Tongue (tissue), 2 donors: Measurements from ENCODE around the gene NGB. TPM values are rescaled to one million over a fixed set of nuclear protein-coding genes. Genes with fewer than 3 reads are reported as not detected.
"Not testable (repeated sequence)": the region's sequence is repeated elsewhere in the genome, so short reads cannot be mapped to it uniquely, and the experiment has no call there.

ENCODE experiments used
- DNase-seq: peaks from one replicate; pipeline ENCODE4 v3.0.0-alpha.2; 2015
- total RNA-seq: library from RNA; depleted of rRNA; stranded (reverse); fragments of >200 nt; gene quantifications from one replicate; pipeline ENCODE4 v1.2.3, GENCODE V29; 2014

NGB gene
- total RNA-seq, 1 donor from 2014 or later: not detected

GRCh38 chr14:77296155-77296554 is 25.1 kb upstream of the NGB start:
- DNase-seq: no peak

GRCh38 chr14:77290705-77291104 is 19.7 kb upstream of the NGB start:
- no peak for DNase-seq

DNA sequence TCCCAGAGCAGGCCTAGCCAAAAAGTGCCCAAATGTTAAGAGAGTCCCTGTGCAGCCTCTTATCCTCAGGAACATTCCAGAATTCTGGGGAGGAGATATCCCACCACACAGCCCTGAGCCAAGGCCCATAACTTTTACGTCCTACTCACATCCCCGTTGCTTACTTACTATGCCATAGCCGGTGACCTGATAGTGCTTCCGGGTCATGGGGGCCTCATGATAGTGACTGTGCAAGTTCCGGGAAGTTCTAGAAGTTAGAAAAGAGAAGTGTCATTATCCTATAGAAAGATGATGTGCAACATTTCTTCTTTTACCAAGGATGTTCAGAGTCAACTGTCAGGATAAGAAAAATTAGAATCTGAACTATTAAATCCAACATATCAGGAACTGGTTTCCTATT is 15.6 kb upstream of the NGB start:
- DNase-seq: no peak

GRCh38 chr14:77284466-77284865 is 13.5 kb upstream of the NGB start:
- no peak for DNase-seq

GRCh38 chr14:77284066-77284465 is 13.1 kb upstream of the NGB start:
- DNase-seq: no peak

GRCh38 chr14:77281852-77282410 is 10.9 kb upstream of the NGB start:
- DNase-seq: no peak

- not testable (repeated sequence) for DNase-seq
Observed at GRCh38 chr14:77280921-77281320, 9.9 kb upstream of the NGB start.

- DNase-seq: no peak
Observed at GRCh38 chr14:77279719-77280118, 8.7 kb upstream of the NGB start.

DNA sequence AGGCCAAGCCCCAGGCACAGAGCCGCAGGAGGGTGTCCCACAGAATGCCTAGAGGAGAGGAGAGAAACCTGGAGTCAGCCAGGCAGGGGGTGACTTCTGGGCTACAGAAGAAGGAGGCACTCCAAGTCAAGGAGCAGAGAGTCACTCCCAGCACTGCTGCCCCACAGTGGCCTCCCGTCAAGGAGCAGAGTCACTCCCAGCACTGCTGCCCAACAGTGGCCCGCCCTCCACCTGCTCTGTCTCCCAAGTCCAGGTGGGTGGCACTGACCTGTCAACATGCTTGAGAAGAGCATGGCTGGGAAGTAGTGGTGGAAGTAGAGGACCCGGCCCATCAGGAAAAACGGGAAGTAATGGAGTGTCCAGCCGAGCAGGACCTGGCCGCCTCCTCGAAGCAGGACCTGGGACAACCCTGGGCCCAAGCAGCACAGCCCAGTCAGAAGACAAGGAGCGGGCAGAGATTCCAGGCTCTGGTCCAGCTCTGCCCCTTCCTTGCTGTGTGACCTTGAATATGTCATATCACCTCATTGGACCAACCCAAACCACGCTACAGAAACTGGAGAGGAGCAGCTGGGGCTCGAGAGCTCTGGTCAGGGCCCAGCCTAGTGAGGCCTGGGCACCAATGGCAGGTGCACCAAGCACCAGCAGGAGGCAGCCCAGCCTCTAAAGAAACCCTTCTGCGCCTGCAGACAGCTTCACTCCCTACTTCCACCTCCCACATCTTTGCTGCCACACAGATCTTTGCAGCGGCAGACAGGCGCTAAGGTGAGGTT is 7.6 kb upstream of the NGB start:
- DNase-seq: no peak

DNA sequence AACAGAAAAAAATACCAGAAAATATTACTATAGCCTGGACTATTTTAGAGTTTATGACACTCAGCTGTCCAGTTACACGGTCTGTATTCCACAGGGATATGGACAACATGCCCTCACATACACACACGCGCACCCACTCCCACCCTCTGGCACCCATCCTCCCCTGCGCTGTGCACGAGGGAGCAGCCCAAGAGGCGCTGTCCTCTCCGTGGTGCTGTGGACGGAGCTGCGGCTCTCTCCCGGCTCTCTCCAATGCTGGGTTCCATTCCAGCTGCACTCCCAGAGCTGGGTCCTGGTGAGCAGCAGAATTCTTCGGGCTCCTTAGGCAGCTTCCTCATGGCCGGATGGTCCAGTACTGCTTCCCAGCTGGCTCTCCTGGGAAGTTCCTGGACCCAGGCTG is 6.0 kb upstream of the NGB start:
- DNase-seq: no peak

DNA sequence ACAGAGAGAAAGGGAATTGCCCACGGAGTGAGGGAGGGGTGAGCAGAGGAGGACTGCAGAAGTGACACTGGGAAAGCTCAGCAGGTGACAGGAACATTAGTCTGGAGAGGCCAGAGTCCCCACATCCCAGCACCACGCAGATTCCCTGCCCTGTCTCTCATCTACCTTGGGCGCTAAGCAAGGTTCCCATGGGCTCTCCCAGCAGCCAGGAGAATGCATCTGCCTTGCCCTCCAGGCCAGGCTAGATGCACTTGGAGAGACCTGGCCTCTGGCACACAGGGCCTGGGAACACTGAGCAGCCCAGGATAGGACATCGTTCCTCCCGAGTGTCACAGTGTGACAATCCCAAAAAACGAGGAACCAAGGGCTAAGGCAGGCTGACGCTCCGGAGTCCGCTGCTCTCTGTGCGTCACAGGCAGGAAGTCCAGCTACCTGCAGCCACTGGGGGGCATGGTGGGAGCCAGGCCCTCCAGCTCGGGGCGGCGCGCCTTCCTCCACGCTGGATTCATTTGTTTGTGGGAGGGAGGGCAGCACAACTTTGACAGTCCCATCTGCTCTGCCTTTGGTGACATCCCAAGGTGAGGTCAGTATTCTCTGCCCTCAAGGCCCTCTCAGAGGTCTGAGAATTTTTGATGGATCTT is 5.4 kb upstream of the NGB start:
- DNase-seq: no peak

DNA sequence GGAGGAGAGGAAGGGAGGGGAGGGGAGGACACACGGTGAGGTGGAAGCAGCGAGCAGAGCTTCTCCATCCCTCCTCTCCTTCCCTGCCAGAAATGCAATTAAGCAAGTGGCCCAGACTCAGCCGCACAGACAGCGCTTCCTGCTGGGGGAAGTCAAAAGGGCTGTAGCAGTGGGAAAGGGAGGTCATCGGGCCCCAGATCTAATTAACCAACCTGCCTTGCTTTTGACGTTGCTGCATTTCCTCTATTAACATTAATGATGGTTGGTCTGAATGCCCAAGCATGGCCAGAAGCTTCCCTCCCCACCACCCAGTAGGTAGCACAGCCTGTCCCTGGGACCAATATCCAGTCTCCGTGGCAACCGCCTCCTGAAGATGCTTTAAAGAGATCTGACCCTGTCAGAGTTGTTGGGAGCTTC is 4.6 kb upstream of the NGB start:
- peak; percentile 4 for DNase-seq

DNA sequence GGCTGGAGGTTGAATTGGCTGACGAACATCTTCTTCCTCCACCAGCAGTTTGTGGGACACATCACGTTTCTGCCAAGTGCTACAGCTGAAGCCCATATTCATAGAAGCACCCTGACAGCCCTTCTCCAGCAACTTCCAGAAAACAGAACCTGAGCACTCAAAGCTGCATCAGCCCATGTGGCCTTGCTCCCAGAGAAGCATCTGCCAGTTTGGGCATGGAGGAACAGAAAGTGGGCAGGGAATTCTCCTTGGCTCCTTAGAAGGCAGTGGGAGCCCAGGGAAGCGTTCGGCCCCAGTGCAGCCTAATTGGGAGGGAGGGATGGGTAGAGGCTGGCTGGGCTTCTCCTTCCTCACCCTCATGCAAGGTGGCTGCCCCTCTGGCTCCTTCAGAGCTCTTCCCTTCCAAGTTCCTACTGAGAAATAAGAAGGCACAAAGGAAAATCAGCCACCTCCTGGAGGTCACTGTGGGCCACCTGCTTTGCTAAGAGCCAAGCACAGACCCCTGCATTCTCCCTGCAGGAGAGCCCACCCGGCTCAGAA is 4.1 kb upstream of the NGB start:
- DNase-seq: no peak

DNA sequence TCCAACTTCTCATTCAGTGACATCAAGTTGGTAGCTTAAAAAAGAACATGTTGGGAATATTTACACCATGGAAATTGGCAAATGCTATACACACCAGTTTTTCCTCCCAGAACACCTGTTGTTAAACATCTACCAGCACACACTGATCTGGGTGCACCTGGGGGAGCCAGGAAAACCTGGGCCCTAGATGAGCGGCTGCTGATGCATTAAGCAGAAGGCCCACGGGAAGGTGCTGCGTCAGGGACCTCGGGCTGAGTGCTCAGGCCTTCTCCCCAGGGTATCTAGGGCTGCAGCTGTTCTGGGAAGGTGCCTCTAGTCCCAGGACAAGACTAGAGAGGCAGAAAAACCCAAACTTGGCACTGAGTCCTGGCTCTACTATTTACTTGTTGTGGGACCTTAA is 2.8 kb upstream of the NGB start:
- no peak for DNase-seq

- DNase-seq: no peak
Observed at GRCh38 chr14:77272261-77272660, 1.3 kb upstream of the NGB start.

- DNase-seq: peak; percentile 2
Observed at GRCh38 chr14:77270361-77271112, 469 bp downstream of the NGB start.

- DNase-seq: peak; percentile 5
Observed at GRCh38 chr14:77268989-77269600, 1.9 kb downstream of the NGB start.

DNA sequence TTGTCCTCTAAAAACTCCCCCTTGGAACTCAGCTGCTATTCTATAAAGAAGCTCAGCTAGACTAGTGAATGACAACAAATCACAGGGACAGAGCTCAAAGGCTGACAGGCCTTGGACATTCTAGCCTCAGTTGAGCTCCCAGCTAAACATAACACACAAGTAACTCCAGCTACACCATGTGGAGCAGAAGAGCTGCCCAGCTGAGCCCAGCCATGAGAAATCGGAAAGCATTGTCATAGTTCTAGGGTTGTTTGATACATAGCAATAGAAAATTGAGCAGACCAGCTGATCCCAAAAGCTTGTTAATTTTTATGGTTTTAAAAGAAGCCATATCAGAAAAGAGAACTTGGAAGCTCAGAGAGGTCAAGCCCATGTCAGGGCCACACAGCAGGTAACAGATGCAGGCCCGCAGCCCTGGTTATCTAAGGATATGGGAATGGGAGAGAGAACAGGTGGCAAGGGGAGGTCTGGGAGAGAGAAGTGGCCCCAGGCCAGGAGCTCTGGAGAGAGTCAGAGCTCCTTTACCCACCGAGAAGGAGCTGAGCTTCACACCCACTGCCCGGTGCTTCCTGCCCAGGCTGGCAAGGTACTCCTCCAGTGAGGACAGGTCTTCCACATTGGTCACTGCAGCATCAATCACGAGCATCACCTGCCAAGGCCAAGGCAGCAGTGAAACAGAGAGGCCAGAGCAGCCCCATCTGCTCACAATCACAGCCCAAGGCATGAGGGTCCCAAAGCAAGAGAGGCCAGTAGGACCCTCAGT is 2.9 kb downstream of the NGB start:
- no peak for DNase-seq

DNA sequence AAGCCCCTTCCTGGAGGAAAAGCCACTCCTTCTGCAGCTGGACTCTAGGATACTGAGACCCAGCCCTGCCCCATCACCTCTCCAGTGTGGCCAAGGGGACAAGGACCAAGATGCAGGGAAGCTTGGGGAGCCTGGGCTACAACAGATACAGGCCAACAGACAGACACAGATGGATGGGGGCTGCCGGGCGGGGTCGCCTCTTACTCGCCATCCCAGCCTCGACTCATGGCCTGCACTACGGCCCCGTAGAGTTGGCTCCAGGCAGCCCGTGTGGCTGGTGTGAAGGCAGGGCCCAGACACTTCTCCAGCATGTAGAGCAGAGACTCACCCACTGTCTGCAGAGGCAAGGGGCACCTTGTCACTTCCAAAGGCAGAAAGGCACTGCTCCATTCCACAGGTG is 4.7 kb downstream of the NGB start:
- DNase-seq: no peak

DNA sequence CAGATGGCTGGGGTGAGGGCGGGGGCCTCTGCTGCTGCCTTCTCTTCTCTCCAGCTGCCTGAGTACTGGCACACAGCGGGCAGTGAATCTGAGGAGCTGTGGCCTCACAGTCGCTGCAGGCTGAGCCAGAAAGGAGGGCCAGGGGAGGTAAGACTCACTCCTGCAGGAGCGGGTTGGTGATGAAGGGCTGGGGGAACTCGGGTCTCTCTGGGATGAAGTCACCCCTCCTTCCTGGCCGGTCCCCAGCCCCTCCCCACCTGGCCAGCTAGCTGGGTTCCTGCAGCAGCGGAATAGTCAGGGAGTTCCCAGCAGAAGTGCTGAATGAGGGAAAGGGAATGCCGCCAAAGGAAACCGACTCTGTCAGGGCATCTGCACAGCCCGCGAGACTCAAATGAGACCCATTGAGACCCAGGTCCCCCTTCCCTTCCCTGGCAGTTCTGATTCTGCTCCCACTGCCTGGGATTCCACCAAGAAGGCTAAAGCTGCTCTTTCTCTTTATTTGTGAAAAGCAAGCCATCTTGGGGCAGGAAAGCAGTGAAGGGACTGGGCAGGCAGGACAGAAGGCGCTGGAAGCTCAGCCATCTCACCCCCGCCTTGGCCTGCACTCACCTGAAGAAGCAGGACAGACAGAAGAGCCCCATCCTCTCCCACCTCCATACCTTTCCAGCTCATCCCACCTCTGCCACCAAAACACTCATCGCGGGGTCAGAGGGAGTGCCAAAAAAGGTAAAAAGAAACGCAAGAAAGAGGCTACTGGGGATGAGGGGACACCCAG is 5.3 kb downstream of the NGB start:
- DNase-seq: peak; percentile 22

GRCh38 chr14:77265187-77265515 is 5.9 kb downstream of the NGB start:
- no peak for DNase-seq
